ENCODE data around the gene RYR3. TPM values are rescaled to one million over a fixed set of nuclear protein-coding genes. Genes with fewer than 3 reads are reported as not detected.

The RYR3 gene
- total RNA-seq, 1 donor from 2014 or later: under 0.01 TPM

GRCh38 chr15:33865416-33865815 lies 554.6 kb downstream of the RYR3 start:
- no peak for DNase-seq (ENCODE audit: low read depth, low spot score)

GRCh38 chr15:33866101-33866737 lies 555.5 kb downstream of the RYR3 start:
- no peak for DNase-seq (ENCODE audit: low read depth, low spot score)

- no peak for DNase-seq (ENCODE audit: low read depth, low spot score)
These were observed 561.2 kb downstream of the RYR3 start for GRCh38 chr15:33871980-33872379.

GRCh38 chr15:33872416-33873106 lies 561.8 kb downstream of the RYR3 start:
- no peak for DNase-seq (ENCODE audit: low read depth, low spot score)

- no peak for DNase-seq (ENCODE audit: low read depth, low spot score)
These were observed 563.4 kb downstream of the RYR3 start for GRCh38 chr15:33874156-33874555.

- no peak for DNase-seq (ENCODE audit: low read depth, low spot score)
These were observed 572.2 kb downstream of the RYR3 start for GRCh38 chr15:33882921-33883320.

GRCh38 chr15:33888176-33888575 lies 577.4 kb downstream of the RYR3 start:
- no peak for DNase-seq (ENCODE audit: low read depth, low spot score)

- DNase-seq (ENCODE audit: low read depth, low spot score): no peak
These were observed 583.4 kb downstream of the RYR3 start for GRCh38 chr15:33894193-33894592.

- no peak for DNase-seq (ENCODE audit: low read depth, low spot score)
These were observed 591.3 kb downstream of the RYR3 start for GRCh38 chr15:33902043-33902442.

- no peak for DNase-seq (ENCODE audit: low read depth, low spot score)
These were observed 592.9 kb downstream of the RYR3 start for GRCh38 chr15:33903661-33904060.

GRCh38 chr15:33907326-33907725 lies 596.6 kb downstream of the RYR3 start:
- peak; percentile 17 for DNase-seq (ENCODE audit: low read depth, low spot score)

GRCh38 chr15:33908406-33908805 lies 597.6 kb downstream of the RYR3 start:
- no peak for DNase-seq (ENCODE audit: low read depth, low spot score)

GRCh38 chr15:33910741-33911140 lies 600.0 kb downstream of the RYR3 start:
- DNase-seq (ENCODE audit: low read depth, low spot score): no peak

- no peak for DNase-seq (ENCODE audit: low read depth, low spot score)
These were observed 601.6 kb downstream of the RYR3 start for GRCh38 chr15:33912326-33912725.

GRCh38 chr15:33913459-33913858 lies 602.7 kb downstream of the RYR3 start:
- no peak for DNase-seq (ENCODE audit: low read depth, low spot score)

Other genes with a start within 250 kb of the RYR3 start
- under 0.01 and 0.04 TPM in 2 replicates for gene FMN1, start 116.3 kb upstream of the RYR3 start, total RNA-seq